ENCODE results near the gene DOCK9.

Gene DOCK9

DNA sequence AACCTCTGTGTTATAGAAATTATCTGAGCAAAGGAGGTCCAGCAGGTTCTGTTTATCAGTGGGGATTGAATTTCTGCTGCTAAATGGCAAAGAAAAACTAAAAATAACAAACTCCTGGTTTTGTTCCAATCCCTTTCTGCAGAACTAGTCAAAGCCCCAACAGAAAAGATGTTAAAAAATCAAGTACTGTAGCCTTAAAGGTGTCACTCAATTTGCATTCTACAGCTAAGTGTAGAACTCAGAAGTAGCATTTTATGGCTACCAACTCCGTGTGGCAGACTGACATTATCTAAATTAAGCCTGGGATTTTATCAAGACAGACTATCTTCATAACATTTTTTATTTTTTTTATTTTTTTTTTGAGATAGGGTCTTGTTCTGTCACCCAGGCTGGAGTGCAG, 133.8 kb downstream of the DOCK9 start:
- DNase-seq = no peak

DNA sequence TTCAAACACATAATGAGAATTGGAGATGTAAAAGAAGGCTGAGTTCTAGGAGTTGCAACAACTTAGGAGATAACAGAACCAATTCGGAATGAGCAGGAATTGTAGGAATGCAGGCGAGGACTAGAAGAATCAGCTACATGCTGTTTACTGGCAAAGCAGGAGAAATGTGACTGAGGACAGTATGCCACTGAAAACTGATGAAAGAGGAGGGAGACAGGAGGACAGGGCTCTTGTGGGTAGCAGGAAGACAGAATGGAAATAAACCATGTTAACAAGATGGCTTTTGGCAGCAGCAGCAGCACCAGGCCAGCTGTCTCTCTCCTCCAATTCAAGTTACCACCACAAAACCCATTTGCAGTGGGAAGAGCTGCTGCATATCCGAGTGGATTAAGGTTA, 134.4 kb downstream of the DOCK9 start:
- no peak for DNase-seq

DNA sequence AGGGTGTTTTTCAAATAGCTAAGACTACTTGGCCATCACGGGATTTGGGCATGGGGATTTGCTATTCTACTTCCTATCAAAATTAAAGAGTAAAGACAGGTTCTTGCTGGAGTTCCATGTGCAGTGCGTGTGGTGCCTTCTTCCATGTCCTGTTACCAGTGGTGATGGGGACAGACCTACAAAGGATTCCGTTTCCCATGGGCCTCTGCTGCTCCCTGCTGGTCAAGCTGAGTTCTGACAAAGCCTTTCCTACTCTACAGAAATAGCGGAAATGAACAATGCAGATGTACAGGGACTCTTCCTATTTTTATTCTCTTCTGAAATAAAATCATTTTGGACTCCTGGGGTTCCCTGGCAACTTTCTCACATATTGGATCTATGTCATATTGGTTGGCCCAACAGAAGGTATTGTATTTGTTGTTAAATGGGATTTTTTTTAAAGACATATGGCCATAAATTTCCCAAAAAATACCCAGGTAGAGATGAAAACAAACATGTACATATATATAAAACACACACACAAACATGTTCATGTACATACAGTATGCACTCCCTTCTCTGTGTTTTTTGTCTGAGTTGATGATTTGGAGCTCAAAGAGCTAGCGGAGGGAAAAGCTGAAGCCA, 134.9 kb downstream of the DOCK9 start:
- DNase-seq = peak; percentile 68 to 87

DNA sequence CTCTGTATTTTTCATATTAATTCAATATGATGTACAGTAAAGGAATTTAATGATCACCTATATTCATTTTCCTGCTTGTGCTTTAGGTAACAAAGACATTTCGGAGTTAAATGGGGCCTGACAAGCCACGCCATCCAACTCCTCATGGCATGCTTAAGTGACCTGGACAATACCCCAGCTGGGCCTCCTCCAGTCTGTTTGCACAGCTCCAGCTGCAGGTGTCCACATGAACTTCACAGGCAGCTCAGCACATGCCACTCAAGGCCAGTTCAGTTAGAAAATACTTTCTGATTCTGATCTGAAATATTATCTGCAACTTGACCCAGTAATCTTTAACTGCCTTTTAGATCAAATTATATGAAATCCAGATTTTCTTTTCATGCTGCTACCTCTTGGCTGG, 135.8 kb downstream of the DOCK9 start:
- DNase-seq = no peak

DNA sequence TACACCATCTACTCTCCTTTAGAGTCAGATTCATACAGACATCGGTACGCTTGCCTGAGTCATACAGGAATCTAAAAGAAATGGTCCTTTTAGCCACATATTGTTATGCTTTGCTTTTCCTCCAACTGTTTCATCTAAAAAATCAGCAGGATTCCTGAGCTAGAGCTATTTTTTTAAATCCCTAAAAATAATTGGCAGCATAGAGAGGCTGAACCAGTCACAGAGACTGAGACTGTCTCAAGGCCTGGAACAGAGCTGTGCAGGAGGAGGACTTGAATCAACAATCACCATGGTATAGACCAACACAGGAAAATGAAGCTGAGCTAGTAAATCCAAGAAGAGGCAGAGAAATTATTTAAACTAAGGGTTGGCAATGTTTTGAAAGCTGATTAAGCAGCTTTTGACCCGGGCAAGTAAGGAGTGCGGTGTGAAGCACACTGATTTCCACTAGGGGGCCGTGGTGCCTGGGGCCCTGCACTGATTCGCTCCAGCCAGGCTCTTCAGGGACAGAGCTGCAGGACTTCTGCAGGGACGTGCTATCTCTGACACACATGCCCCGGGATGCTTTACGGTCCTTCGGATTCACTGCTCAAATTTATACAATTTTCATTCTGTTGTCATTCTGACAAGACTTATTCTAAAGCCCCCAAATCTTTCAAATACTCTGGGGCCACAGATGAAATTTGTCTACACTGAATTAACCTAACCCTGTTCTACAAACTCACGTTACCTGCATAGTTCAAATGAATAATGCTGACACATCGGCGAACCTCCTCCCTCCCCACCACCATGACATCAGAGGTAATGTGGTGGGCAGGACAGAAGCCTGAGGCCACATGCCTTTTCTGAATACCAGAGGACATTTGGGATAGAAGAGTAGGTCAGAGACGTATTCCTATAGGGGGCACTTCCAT, 137.8 kb downstream of the DOCK9 start:
- peak; percentile 21 to 60 for DNase-seq

DNA sequence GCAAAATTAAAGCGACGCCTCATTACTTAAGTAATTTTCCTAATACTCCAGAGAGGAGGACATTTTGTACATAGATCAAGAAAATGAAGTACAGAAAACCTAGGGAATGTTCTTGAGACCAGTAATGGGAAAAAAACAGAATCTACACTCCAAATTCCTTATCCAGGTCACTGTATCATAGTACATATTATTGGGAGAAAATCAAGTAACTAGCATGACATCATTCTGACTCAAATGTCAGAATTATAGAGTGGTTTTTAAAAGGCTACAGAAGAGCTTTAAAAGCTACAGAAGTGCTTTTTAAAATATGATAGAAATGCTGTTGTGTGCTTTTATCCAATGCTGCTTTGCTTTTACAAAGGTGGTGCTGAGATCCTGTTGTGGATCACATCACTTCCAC, 139.1 kb downstream of the DOCK9 start:
- DNase-seq = no peak

DNA sequence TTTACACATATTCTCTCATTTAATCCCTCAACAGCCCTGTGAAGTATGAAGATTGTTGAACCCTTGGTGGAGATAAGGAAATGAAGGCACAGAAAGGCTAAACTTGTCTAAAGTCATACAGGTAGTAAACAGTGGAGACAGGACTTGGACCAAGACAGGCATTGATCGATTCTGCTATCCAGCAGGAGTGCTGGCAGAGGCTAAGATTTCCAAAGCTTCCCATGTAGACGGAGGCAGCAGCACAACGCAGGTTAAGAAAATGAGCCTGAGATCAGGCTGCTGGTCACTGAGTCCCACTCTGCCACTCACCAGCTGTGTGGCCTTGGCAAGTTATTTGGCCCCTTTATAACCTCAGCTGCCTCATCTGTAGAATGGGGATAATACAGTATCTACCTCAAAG, 140.0 kb downstream of the DOCK9 start:
- DNase-seq = no peak

DNA sequence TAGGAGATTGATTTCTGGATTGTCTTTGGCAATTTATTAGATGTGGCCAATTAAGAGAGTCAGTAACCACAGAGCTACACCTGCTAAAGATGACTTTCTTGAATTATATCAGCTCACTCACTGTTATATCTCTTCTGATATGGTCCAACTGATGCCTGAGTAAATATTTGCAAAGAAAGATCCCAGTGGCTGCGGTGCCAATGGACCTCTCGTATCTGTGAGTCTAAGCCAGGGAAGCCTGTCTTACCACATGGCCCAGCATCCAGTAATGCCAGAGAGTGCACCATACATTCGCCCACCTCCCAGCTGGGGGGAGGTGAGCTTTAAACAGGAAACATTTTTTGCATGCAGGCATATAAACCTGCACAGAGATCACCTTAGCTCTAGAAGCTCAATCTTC, 142.7 kb downstream of the DOCK9 start:
- DNase-seq = no peak

DNA sequence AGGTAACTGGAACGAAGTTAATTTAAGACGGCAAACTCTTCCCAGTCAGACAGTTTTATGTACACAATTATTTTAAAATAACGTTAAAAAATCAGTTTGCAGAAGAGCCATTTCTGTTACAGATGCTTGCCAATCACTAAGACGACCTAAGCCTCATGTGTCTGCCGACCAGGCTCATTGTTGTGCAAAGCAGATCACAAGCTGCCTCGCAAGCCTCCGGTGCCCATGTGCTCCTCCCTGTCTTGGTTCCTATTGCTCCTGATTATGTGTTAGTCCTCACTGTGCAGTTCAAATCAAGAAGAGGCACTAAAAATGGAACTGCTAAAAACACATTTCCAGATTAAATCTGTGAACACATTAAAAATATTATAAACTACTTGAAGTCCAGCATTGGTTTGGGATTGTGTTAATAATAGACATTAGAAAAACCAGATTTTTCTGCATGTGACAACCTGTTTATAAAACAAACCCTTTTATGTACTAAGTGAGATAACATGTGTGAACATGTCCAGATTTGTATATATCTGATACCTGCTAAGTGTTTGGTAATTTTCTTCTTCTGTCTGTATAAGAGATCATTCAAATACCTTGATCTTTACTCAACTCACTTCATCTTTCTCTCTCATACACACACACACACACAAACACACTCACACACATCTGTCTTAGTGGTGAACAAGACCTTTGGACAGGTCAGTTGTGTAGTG, 143.5 kb downstream of the DOCK9 start:
- peak in 1 of 2 donors; percentile 52 for DNase-seq

DNA sequence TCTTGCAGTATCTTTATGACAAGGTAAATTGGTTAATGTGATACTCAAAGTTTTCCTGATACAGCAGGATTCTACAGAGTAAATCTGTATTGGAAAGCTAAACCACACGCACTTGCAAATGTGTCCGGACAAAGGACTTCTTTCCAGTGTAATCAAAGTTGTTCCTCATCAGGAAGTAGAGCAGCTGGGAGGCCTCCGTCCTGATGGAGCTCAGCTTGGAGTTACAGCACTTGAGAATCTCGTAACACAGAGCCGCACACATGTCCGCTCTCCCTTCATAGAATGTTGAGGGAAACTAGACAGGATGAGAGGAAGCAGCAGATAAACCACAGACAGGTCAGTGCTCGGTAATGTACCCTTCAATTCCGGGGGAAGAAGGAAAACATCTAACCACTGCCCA, 146.6 kb downstream of the DOCK9 start:
- DNase-seq = no peak

DNA sequence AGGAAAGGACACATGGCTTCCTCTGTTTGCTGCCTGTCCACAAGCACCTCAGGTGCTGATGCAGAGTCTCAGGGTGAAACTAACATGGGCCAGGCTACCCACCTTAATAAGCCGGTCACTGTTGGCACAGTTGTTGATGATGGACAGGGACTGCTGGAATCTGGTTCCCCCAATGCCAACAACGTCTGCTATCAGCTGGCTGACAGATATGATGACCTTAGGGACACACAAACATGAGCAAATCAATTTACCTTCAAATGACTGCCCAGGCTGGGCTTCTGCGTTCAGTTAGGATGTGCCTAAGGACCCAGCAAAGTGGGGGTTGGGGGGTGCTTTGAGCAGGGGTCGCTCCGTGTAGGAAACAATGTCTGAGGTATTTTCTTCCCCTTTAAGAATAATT, 148.3 kb downstream of the DOCK9 start:
- no peak for DNase-seq

DNA sequence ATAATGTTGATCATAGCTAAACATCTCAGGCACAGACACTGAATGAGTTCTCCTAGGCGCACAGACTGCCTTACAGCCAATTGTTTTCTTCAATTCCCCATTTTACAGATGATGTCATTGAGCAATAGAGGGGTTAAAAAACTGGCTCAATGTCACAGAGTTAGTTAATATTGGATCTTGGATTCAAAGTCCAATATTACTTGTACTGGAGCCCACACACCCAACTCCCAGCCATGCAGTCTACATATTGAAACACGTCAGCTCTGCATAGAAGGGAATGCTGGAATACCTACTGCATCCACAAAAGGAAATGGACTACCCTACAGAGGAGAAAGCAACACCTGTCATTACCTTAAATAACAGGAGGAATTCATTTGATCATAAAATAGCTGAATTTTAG, 149.2 kb downstream of the DOCK9 start:
- no peak for DNase-seq

DNA sequence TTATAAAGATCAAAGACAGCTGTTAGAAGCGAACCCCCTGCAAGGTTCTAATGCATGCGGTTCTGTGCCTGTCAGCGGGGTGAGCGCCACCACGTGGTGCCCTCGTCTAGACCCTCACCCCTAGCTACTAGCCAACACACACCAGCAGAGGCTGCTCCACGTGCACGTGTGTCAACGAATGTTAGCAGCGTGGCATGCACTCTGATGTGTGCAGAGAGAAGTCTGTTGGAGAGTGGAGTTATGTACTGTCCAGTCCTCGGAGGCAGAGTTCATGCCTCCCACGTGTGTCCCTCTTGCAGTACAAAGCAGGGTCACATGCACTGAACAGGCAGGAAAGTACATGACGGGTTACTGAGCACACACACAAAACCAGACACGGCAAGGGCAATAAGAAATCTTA, 150.4 kb downstream of the DOCK9 start:
- DNase-seq = no peak

DNA sequence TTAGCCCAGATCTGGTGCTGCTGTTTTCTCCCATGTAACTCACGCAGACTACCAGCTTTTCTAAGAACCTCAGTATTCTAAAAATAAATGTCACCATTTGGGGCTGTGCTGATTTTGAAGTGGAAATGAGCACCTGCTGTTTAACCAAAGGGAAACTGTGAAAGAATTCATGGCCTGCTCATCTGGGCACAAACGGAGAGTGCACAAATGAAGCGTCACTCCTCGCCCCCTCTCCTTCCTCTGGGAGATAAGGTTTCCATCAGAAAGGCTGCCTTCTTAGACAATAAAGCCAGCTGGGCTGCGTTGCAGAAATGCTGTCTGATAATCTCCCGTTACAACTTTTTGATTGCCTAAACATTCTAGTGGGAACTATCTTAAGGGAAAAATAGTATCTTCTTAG, 151.7 kb downstream of the DOCK9 start:
- no peak for DNase-seq

DNA sequence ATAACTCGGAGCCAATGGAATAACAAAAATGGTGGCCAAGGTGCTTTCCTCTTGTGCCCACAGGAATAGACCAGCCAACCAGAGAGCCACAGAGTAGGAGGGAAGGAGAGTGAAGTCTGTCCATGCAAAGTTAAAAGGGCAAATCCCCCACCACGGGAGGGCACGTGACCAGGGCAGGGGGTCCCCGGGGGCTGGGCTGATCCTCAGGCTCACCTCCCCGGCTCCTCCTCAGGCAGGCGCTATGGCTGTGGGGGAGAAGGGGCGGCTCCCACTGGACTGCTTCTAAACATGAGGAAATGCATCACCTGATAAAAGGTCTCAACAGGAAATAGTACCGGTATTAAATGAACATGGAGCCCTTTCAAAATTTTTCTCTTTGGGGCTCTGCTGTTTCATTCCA, 152.2 kb downstream of the DOCK9 start:
- DNase-seq = no peak

DNA sequence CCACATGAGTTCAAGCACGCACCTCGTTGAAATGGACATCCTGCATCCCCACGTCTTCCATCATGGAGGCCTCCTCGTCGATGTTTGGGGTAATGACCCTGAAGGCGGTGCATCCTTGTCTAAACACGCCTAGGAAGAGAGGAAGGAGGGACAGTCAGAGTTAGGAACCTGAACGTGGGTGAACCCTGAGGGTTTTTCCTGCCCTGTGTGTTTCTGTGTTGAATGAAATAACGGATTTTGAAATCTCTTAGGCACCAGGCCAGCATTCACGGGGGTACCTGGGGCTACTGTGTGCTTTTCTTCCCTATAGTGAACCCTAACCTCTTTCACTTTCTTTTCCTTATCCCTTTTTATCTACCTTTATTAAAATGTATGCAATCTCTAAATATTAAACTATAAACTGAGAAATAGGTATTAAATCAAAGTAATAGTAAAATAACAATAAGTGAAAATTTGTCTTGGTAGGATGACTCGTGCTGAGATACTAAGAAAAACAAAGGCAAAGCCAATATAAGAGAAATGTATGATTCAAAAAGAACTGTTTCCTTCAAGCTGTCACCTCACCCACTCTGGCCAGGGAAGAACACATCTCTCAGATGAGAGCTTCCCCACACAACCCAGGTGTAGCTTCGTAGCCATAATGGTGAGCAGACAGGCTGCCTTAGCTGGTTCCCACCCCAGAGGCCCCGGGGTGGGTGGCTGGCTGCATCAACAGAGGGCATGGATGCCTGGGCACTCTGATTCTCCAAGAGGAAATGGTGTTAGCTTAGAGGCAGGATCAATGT, 153.3 kb downstream of the DOCK9 start:
- DNase-seq = no peak

DNA sequence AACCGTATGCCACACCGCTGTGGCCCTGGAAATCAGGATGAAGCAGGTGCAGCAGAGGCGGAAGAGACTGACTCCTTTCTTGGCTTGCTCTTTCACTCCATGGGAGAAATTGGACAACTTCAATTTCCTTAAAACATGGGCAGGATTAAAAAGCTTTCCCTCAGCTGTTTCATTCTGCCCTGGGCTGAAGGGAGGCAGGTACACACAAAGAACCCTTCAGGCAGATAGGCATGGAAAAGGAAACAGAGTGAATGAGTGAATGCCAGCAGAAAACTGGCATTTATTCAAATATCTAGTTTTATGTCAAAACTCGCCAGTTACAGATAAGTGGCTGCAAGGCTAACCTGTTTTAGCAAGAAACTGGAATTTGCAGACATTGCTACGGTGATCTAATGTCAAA, 154.4 kb downstream of the DOCK9 start:
- DNase-seq = no peak

DNA sequence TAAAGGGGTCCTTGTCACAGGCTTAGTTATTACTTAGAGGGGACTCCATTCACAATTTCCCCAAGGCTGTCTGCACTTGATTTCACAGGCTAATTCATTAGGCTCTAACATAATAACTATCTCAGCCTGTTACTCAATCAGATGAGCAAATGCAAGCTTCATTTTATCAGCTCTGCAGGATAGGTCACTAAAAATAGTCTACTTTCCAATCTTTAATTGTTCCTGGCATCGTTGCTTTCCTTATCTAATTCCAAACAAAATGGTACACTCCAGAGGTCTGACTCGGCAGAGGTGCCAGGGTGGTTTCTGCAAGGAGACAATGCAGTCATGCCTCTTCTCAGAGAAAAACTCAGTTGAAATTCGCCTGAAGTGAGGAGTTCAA, 155.6 kb downstream of the DOCK9 start:
- no peak for DNase-seq

DNA sequence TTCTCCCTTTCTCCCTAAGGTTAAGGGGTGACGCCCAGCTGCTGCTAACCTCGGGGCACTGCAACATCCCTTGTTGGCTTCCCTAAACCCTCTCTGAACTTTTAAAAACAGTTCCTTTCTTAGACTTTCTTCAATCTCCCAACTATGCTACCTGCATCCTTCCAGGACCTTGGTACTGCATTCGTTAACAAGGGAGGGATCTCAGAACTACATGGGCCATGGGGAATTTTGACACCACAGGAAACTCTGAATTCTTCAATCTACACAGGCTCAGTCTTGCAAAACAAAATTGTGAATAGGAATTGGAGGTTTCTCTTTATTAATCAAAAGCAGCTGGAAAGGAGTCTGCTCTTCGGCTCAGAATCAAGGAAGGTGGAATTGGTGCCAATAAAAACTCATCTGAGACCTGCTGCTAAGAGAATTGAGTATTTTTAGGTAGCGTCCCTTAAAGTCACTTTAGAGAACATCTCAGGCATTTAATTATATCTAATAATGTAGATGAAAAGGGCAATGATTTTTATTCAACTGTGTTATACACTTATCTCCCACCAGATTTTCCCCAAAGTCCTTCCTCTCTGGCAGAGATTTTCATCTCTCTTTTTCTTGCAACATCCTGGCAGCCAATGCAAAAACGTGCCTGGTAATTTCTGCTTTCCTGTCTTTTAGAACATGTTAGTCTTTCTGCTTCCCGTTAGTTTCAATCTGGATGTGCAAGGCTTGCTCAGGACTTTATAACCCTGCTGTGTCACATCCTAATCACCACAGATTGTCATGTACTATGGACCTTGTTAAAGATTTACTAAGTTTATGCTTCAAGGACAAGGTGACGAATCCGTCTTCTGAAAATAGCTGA, 156.3 kb downstream of the DOCK9 start:
- no peak for DNase-seq

DNA sequence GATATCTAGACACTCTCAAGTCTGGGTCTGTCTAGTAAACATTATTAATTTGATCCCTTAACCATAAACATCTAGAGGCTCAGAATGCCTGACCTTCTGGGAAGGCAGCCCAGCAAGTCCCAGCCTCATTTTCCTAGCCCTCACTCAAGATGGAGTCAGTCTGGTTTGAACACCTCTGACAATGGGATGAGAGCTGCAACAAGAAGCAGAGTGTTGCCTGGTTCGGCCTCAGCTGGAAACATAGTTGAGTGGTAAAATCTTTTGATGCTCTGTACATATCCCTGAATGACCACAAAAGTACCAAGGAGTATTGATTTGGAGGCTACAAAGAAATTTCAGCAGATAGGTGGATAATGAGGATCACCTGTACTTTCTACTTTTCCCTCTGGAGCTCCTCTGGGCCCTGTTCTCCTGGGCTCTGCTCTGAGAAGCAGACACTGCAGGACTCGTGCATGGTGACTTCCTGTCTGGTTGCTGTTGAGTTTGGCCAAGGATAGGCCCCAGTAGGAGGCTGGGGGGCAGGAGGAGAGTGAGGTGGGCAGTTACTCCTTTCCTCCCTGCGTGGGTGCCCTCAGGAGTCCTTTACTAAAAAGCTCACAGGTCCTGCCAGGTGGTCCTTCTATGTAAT, 157.0 kb downstream of the DOCK9 start:
- no peak for DNase-seq

DNA sequence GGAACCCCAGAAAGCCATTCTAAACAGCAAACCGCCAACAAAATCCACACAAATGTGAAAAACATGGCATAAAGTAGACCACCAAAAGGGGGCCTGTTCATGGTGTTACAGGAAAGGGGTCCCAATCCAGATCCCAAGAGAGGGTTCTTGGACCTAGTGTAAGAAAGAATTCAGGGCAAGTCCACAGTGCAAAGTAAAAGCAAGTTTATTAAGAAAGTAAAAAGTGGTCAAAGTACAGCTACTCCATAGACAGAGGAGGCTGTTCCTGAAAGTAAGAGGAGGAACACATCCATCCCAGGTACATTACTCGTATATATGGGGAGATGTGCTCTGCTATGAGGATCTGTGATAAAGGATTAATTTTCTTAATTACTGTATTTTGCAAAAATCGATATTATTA, 157.6 kb downstream of the DOCK9 start:
- no peak for DNase-seq

All from inflammatory macrophage treated with lipopolysaccharide for 1 hour (primary cell).